AG10803 (cell line): ENCODE results near the gene TGFBR1.

ENCODE experiments used
- DNase-seq: peaks from one replicate; pipeline ENCODE4 v3.0.0; 2010; ENCODE audit warnings: low read depth
- H3K4me3 ChIP-seq: 2 replicates; pipeline ENCODE4 v1.5.1; 2011; ENCODE audit warnings: mild to moderate bottlenecking, low read length, control low read depth
- CTCF ChIP-seq: conservative IDR thresholded peaks from 2 replicates; pipeline ENCODE4 v1.5.1; 2011; ENCODE audit warnings: mild to moderate bottlenecking, low read length, control low read depth, inconsistent platforms

TGFBR1 gene

GRCh38 chr9:99142275-99142674, 37.4 kb downstream of the TGFBR1 start:
- H3K4me3 ChIP-seq: no peak overlapping the region
- TF ChIP-seq CTCF: no peak
- no peak for DNase-seq

GRCh38 chr9:99143655-99144054, 38.7 kb downstream of the TGFBR1 start:
- DNase-seq: no peak
- H3K4me3 ChIP-seq: no peak overlapping the region
- TF ChIP-seq CTCF: no peak

- H3K4me3 ChIP-seq: no peak overlapping the region
- DNase-seq: no peak
- TF ChIP-seq CTCF: no peak
These were observed 40.1 kb downstream of the TGFBR1 start for GRCh38 chr9:99144966-99145365.

- no peak overlapping the region for H3K4me3 ChIP-seq
- no peak for TF ChIP-seq CTCF
- DNase-seq: no peak
These were observed 41.7 kb downstream of the TGFBR1 start for GRCh38 chr9:99146574-99146973.

- no peak for TF ChIP-seq CTCF
- DNase-seq: no peak
- no peak overlapping the region for H3K4me3 ChIP-seq
These were observed 42.3 kb downstream of the TGFBR1 start for GRCh38 chr9:99147177-99147576.

- DNase-seq: no peak
- no peak overlapping the region for H3K4me3 ChIP-seq
- TF ChIP-seq CTCF: no peak
These were observed 45.7 kb downstream of the TGFBR1 start for GRCh38 chr9:99150451-99151171.

- no peak overlapping the region for H3K4me3 ChIP-seq
- TF ChIP-seq CTCF: no peak
- DNase-seq: peak; percentile 63
These were observed 49.4 kb downstream of the TGFBR1 start for GRCh38 chr9:99154356-99154755.
